ENCODE data around the gene NANOS2.

GRCh38 chr19:45918721-45919120 lies 4.1 kb upstream of the NANOS2 start:
- TF ChIP-seq CTCF (IDR thresholded peaks at IDR 0.05; ENCODE audit: low read depth, low read length, poor library complexity, severe bottlenecking) (no peak), EZH2phosphoT487 (IDR thresholded peaks at IDR 0.05; ENCODE audit: borderline replicate concordance, low read length) (no peak)

Data from DOHH2 (cell line).